GM12892 (cell line): ENCODE measurements around the gene ABHD17B.

ENCODE experiments used
- POLR2A ChIP-seq: IDR thresholded peaks from 2 replicates; pipeline ENCODE4 v1.6.1; 2011; ENCODE audit warnings: low read depth, low read length, control low read depth
- POLR2AphosphoS5 ChIP-seq: IDR thresholded peaks from 2 replicates; pipeline ENCODE4 v1.6.1; 2011; ENCODE audit warnings: low read depth, low read length, control low read depth
- TAF1 ChIP-seq: IDR thresholded peaks from 2 replicates; pipeline ENCODE4 v1.6.1; 2011; ENCODE audit warnings: low read depth, mild to moderate bottlenecking, control low read depth, low read length, borderline replicate concordance

DNA sequence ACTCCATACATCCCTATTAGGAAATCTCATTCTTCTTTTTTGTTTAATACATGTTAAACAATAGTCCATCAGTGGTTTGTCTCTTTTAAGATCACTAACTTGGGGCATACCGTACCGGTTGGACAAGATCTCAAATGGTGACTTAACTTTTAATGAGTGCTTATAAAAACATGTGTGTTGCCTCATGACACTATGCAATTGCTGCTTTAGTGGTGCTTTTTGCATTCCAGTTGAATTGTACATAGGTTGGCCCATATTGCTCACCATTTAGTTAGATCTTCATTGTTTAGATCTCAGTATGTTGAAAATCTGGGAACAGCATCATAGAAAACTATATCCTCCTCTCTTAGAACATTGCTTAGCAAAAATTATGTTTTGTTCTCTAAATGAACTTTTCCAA lies 18.2 kb upstream of the ABHD17B start:
- no peak for TF ChIP-seq POLR2A
- TF ChIP-seq POLR2AphosphoS5, result no peak
- no peak for TF ChIP-seq TAF1
